KG1 (cell line): ENCODE results near the gene AHNAK.

Source experiments
- DNase-seq: peaks from one replicate; lab custom pipeline; 2025; lab: John Stamatoyannopoulos, UW

AHNAK gene

DNA sequence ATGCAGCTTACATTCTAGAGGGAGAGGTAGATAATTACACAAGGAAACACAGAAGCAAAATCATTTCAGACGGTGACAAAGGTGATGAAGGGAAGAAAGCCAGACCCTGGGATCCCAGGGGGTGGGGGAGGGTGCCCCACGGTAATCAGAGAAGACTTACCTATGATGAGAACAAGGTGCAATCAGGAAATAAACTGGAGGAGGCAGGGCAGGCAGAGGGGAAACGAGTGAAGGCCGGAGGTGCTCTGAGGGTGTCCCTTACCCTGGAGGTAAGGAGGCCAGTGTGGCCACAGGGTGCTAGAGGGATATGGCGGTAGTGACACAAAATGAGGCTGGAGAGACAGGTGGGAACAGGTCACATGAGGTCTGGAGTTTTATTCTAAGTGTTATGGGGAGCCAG, 141.7 kb downstream of the AHNAK start:
- no peak for DNase-seq

DNA sequence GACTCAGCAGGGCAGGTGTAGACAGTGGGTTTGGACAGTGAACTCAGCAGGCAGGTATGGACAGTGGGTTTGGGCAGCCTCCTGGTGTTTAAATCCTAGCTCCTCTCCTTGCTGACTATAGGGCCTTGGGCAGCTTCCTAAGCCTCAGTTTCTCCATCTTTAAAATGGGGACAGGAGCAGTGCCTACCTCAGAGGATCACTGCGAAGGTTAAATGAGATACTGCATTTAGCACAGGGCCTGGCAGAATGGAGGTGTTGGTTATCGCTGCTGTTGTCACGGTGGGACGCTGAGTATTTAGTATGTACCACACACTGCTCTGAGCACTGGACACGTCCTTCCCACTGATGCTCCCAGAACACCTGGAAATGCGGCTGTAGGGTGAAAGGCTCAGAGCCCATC, 142.2 kb downstream of the AHNAK start:
- DNase-seq, result no peak

DNA sequence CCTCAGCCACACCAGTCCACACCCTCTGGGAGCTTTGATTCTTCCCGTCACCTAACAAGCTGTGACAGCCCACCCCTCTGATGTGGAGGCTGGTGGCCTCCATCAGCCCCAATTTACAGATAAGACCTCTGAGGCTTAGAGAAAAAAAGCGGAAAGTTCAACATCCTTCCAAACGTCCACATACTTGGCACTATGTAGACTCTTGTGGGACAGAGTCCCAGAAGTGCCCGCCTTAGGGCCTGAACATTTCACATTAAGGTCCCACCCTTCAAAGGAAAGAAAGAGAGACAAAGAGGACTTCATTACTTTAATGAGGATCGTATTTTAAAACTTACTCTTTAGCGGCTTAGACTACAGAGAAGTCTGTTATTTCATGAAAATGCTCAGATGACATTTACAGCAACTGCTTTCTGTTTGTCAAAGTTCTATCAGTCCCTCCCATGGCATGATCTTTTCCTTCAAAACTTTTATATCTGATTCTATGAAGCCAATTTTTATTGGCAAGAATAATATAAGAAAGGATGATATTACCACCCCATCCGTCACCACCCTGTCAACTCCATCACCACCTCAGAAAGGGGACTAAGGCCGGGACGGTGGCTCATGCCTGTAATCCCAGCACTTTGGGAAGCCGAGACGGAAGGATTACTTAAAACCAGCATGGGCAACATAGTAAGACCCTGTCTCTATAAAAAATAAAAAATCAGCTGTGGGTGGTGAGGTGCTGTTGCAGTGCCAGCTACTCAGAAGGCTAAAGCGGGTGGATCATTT, 143.5 kb downstream of the AHNAK start:
- DNase-seq, result no peak

DNA sequence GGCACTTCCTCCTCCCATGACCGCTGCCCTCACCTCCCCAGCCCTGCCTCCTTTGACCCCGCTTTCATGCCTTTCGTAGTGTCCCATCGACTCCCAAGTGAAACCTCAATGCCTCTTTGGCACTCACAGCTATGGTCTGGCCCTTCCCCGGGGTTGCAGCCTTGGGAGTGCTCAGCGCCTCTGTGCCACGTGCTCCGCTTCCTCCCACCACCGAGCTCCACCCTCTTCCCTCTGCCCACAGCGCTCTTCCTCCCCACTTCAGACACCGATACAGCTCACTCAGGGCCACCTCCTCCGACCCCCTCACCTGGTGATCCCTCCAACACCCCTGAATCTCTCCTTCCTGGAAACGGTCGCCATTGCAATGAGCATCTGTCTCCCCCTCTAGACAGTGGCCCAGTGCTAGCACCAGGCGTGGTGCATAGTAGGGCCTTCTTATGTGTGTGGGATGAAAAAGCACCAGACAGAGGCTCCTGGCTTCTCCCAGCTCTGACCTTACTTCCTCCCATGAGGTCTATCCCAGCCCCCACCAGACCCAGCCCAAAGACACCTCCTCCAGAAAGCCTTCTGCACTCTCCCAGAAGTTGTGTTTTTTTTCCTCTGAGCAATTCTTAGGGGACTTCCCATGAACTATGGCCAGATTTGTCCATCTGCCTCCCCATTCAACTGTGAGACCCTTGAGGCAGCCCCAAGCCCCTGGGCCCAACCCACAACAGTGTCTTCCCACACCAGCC, 144.2 kb downstream of the AHNAK start:
- DNase-seq, result no peak

DNA sequence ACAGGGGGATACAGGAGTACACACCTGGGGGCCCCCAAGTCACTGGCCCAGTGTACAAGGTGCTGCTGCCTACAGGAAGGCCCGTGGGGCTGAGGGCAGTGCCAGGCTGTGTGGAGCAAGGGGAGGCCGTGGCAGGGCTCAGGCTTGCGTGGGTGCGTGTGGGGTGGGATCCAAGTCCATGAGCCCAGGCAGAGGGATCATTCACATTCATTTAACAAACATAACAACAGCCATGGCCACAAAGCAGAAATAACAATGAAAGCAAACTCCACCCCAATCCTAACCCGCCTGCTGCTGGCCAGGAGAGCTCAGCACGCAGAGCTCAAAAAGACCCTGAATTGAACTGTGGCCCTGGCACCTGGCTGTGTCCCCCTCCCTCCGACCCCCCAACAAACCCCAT, 144.8 kb downstream of the AHNAK start:
- DNase-seq, result no peak

DNA sequence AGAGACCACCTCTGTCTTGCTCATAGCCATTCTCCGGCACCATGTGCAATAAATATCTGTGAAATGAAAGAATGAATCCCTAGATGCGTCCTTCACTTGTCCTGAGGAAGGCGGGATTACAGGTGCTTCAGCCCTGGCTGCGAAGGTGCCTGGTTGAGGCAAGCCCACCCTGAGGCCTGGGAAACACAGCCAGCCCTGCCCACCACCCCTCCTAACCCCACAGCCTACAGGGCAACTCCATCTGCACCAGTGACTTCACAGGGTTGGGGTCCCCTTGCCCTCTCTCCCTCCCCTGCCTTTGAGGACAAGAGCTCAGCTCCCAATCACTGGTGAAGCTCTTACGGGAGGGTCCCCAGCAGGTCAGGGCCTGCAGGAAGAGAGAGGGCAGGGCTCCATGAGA, 145.2 kb downstream of the AHNAK start:
- DNase-seq, result no peak

DNA sequence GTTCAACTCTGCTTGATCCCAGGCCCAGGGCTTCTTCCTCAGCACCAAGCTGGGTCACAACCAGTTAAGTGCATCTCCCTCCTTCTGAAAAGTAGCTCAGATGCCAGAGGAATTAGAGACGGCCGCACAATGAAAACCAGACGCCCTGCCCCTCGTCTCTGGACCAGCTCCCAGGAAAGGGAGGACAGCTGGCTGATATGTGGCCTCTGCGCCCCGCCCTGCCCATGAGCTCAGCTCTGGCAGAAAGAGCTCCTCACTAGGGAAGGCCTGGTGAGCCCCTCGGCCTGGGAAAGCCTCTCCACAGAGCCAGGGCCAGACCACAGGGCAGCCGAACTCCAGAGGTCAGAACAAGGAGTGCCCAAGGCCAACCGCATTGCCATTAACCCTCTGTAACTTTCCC, 145.8 kb downstream of the AHNAK start:
- DNase-seq, result no peak

DNA sequence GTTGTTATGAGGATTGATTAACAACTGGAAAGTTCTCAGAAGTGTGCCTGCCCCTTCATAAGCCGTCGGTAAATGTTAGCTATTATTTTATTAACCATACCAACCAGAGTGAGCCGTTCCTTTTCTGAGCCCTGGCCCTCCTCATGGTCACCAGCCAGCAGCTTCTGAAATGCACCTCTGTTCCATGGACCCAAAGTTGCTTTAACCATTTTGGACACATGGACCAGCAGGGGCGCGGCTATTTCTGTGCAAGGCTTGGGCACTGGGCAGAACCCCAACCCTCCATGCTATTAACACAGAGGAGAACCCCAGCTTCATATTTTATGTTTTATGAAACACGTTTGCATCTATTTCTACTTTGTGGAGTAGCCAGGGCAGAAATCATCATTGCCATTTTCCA, 146.3 kb downstream of the AHNAK start:
- DNase-seq, result no peak

DNA sequence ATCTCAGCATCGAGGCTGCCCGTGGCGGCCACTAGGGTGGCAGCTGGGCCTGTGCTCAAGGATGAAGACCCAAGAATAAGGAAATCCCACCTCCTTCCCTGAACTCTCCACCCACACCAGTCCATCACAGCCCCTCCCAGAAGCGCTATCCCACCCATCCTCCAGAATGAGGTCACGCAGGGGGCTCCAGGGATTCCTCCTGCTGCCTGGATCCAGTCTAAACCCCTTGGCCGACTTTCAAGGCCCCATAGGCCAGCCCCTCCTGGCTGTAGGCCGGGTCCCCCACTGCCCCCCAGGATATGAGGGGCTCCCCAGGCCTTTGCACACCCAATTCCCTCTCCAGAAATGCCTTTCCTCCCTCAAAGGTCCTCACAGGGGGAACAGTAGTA, 146.7 kb downstream of the AHNAK start:
- DNase-seq, result no peak

DNA sequence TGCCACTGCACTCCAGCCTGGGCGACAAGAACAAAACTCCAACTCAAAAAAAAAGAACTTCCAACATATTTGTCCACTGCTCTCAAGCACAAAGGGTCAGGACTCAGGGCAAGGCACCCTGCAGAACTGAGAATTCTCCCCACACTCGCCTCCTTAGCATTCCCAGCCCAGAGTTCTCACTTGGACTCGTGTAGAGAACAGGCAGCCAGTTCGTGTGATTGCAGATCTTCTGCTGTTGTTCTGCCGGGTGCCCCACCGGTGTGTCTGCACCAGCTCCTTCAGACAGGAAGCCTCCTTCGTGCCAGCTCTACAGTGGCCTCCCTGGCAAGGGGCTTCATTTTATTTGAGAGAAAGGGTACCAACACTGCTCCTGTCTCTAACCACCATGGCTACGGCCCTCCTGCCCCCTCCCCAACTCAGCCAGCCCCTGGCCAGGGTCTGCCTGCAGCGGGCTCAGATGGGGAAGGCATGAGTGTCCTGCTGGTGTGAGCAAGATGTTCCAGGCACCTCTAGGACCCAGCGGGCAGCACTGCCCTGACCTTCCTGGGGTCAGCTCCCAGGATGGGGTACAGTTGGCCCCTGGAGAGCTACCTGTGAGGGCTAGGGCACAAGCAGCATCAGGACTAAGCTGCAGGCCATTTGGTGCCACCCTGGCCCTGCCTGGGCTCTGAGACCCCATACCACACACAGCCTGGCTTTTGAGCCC, 147.3 kb downstream of the AHNAK start:
- DNase-seq, result no peak

DNA sequence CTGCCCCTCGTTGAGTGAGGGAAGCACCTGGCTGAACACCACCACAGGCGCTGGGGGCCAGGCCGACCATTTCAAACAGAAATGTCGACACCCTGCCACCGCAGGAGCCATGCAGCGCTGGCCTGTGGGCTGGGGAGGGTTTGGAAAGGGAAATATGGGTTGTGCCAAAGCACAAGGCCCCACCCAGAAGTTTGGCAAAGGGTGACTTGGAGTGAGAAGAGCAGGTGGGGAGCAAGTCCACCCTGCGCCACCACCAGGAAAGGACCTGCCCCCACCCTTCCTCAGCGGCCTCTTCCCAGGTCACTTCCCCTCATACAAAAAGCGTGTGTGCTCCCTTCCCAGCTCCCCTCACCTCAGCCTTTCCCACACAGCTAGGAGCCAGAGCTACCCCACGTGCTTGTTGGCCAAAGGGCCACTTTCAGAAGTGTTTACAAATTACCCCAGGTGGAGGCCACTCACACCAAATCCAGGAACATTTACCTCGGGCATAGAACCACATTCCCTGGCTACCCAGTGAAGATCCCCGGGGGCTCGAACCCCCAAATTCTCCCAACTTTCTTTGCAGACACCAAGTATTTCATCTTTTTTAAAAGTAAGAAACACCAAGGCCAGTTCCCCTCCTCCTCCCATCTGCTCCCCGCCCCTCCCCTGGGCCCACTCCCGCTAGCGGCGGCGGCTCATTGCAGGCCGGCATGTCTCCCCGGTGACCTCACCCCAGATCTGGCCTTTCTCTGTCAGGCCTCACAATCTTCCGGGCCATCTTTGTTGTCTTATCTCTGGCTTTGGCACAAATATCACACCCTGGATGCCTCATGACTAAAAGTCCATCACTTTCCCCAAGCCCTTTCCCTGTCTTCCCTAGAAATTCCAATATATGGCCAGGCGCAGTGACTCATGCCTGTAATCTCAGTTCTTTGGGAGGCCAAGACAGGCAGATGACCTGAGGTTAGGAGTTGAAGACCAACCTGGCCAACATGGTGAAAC, 148.3 kb downstream of the AHNAK start:
- no peak for DNase-seq

DNA sequence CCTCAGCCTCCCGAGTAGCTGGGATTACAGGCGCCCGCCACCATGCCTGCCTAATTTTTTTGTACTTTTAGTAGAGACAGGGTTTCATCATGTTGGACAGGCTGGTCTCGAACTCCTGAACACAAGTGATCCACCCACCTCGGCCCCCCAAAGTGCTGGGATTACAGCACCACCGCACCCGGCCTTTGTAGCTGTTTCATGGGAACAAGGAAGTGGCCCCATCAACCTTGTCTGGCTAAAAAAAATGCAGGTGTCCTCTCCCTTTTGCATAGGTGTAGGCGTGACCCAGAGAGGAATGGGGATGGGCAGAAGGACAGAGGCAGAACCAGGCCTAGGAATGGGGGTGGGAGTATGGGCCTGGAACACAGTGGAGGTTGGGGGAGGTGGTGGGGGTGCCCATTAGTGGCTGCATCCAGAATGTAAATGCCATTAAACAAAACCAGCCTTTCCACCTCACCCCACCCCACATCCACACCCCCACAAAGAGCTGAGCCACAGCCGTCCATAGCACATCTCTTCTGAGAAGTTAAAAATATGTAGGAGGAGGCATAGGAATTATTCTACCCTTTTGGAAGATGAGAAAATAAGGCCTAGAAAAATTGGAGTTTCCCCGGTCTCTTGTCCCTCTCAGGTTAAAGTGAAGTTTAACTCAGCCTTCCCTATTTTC, 150.6 kb downstream of the AHNAK start:
- DNase-seq, result no peak

DNA sequence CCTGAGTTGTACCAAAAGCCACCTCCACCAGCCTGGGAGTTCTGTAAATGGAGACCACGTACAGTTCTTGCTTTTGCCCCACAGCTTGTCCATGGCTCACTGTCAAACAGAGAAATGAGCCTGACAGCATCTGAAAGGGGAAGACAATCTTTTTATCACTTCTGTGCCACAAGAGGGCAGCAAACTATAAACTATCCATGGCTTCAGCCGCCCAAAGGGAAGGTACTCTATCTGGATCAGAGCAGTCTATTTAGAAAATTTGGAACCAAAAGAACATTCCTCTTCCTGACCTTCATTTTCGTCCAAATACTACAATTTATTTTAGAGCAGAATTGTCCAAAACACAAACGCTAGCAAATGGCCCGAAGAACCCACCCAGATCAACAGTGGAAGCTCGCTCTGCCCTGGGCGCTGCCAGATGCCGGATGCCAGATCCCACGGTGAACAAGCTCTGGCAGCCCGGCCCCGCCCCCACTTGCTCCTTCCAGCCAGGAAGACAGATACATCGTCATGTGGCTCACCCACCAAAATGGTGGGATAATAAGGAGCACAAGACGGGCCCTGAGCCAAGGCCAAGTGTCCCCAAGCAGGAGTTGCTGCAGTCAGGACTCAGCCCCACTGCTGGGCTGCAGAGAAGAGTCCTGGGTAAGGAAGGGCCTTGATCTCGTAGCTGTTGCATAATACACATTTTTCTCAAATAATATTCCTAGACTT, 151.6 kb downstream of the AHNAK start:
- DNase-seq, result peak; percentile 69

DNA sequence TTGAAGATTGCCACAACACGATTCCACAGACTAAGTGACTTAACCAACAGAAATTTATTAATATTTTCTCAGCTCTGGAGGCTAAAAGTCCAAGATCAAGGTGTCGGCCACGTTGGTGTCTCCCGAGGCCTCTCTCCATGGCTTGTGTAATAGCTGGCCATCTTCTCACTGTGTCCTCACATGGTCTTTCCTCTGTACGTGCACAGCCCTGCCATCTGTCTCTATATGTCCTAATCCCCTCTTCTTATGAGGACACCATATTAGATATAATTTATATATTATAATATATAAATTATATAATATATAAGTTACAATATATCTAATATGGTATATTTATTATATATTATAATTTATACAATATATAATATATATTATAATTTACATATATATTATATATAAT, 152.9 kb downstream of the AHNAK start:
- no peak for DNase-seq

DNA sequence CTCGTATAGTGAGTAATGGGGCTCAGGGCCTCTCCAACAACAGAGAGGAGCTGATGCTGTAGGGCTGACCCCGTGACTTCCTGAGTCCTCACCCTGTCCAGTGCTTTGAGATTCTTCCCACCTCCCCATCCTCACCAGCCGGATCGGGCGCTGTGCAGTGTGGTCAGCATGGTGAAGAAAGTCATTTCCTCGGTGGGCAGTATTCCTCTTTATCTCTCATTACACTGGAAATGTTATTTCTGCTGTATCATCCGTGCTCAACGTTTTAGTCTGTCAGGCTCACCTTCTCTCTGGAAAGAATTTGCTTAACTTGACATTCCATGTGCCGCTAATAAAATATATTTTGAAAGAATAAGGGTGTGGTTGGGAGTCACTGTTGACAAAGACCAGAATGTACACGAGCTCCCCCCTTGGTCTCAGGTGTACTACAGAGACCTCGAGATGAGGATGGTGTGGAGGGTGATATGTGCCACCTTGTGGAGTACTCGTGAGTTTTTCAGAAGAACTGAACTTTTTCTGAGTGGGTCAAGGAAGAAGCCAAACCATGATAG, 153.5 kb downstream of the AHNAK start:
- DNase-seq, result no peak

DNA sequence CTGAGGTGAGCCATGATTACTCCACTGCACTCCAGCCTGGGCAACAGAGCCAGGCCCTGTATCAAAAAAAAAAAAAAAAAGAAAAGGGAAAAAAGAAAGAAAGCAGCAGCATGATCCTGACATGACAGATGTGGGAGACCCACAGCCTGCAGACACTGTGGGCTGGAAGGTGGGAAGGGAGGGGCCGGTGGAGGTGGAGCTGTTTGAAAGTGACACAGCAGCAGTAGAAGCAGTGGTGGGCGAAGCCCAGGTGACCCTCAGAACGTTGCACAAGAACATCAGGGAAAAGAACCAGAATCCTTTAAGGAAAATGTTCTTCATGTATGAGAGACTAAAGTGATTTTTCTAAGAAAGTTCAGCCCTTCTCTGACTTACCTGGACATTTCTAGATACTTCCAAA, 154.1 kb downstream of the AHNAK start:
- DNase-seq, result no peak

DNA sequence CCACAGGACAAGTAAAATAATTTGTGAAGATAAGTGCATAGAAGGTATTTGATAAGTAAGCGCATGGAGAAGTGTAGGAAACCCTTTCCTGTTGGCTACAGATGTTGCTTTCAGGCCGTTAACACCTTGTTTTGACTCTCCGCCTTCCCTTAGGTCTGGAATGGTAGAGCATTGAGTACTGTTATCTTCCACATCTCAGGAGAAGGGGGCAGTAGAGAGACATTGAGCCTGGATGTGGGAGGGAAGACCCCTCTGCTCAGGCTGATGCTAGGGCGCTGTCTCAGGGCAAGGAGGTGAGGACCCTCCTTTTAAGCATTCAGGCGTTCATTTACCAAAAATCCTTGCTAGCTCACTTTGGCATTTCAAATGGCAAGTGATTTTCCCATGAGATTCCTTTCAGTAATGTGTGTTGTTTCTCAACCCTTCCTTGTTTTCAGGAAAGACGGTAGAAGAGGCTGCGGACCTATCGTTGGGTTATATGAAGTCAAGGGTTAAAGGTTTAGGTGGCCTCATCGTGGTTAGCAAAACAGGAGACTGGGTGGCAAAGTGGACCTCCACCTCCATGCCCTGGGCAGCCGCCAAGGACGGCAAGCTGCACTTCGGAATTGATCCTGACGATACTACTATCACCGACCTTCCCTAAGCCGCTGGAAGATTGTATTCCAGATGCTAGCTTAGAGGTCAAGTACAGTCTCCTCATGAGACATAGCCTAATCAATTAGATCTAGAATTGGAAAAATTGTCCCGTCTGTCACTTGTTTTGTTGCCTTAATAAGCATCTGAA, 154.8 kb downstream of the AHNAK start:
- no peak for DNase-seq

DNA sequence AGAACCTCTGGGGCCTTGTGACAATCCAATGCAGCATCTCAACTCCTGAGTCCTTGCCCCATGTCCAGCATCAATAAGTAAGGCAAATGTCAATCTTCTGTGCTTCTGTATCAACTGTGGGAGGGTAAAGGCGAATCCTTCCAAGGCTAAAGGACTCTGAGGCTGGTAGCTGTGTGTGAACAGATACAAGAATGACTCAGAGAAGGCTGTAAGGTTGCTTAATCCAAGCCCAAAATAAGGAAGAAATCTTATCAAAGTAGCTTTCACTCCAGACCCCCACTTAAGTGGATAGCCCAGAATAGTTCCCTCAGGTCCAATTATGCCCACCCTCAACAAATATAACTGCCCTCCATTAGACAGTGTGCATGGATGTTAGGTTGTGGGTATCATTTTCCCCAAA, 155.9 kb downstream of the AHNAK start:
- DNase-seq, result no peak

DNA sequence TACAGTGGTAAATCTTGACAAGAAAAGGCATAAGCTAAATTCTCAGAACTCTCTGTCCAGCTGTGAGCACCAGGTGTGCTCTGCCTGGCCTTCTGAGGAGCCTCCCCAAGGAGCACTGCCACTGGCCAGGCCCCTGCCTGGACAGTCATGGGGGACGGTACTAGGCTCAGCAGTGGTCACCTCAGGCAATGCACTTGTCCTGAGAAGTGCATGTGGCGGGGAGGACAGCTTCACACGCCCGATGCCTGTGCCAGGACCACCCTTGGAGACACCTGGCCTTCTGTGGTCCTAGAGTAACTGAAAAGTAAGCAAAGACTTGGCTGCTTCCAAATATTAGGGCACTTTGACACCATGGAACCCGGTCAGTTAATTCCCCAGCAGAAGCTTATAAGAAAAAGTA, 156.4 kb downstream of the AHNAK start:
- DNase-seq, result no peak

DNA sequence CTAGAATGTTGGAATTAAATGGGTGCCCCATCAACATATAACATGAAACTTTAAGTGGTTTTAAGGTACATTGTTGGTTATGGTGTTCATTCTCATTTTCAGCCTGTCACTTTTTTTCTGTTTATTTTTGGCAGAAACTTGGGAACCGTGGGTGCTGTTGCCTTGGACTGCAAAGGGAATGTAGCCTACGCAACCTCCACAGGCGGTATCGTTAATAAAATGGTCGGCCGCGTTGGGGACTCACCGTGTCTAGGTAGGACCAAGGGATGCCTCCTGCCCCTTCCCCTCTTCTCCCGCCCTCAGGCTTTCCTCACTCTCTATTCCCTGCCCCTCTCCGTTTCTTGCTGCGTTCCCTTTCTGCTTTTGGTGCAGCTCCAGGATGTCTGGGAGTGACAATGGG, 157.6 kb downstream of the AHNAK start:
- DNase-seq, result no peak
